ENCODE data around the gene STK40.
A peak's percentile ranks its signal among the peaks of the same experiment; 100 is the strongest.

The STK40 gene

GRCh38 chr1:36321119-36321951 lies 64.4 kb downstream of the STK40 start:
- DNase-seq = peak; percentile 83
- Mint-ChIP-seq H3K27ac (peak overlapping the region; percentile 94), H3K4me3 (peak overlapping the region; percentile 78)

GRCh38 chr1:36320767-36321118 lies 65.0 kb downstream of the STK40 start:
- no peak for DNase-seq
- H3K36me3 Mint-ChIP-seq (ENCODE audit: low read depth) = peaks cover 10% of the 10 kb centered on the region
- H3K4me3 Mint-ChIP-seq = peak overlapping the region; percentile 74
- no peak for TF ChIP-seq CTCF (IDR thresholded peaks at IDR 0.05)
- peaks cover 43% of the 10 kb centered on the region for H3K4me1 Mint-ChIP-seq
- no peak overlapping the region for H3K27ac Mint-ChIP-seq
- peaks cover 10% of the 10 kb centered on the region for H3K27me3 Mint-ChIP-seq (ENCODE audit: low read depth, poor library complexity)
- H3K9me3 Mint-ChIP-seq = no peaks in the 10 kb centered on the region

More at GRCh38 chr1:36321119-36321951, 64.4 kb downstream of the STK40 start:
- H3K36me3 Mint-ChIP-seq (ENCODE audit: low read depth) = peaks cover 7% of the 10 kb centered on the region
- no peaks in the 10 kb centered on the region for H3K9me3 Mint-ChIP-seq
- no peak for TF ChIP-seq CTCF (IDR thresholded peaks at IDR 0.05)
- H3K27me3 Mint-ChIP-seq (ENCODE audit: low read depth, poor library complexity) = peaks cover 10% of the 10 kb centered on the region
- H3K4me1 Mint-ChIP-seq = peaks cover 46% of the 10 kb centered on the region

- Mint-ChIP-seq H3K9me3 (no peaks in the 10 kb centered on the region), H3K36me3 (ENCODE audit: low read depth) (peaks cover 14% of the 10 kb centered on the region), H3K27me3 (ENCODE audit: low read depth, poor library complexity) (peaks cover 10% of the 10 kb centered on the region), H3K4me1 (peaks cover 42% of the 10 kb centered on the region), H3K4me3 (peak overlapping the region; percentile 74), H3K27ac (no peak overlapping the region)
- DNase-seq = no peak
- no peak for TF ChIP-seq CTCF (IDR thresholded peaks at IDR 0.05)
These were observed 65.4 kb downstream of the STK40 start for GRCh38 chr1:36320291-36320761.

GRCh38 chr1:36309397-36309796 lies 76.3 kb downstream of the STK40 start:
- Mint-ChIP-seq H3K27me3 (ENCODE audit: low read depth, poor library complexity) (no peaks in the 10 kb centered on the region), H3K9me3 (no peaks in the 10 kb centered on the region), H3K36me3 (ENCODE audit: low read depth) (peaks cover 38% of the 10 kb centered on the region), H3K27ac (no peak overlapping the region), H3K4me3 (peak overlapping the region; percentile 21), H3K4me1 (peaks cover 26% of the 10 kb centered on the region)
- TF ChIP-seq CTCF (IDR thresholded peaks at IDR 0.05) = no peak
- DNase-seq = no peak

- no peaks in the 10 kb centered on the region for H3K9me3 Mint-ChIP-seq
- H3K27me3 Mint-ChIP-seq (ENCODE audit: low read depth, poor library complexity) = no peaks in the 10 kb centered on the region
- TF ChIP-seq CTCF (IDR thresholded peaks at IDR 0.05) = no peak
- peak overlapping the region; percentile 91 for H3K4me3 Mint-ChIP-seq
- DNase-seq = peak; percentile 19
- H3K4me1 Mint-ChIP-seq = peaks cover 26% of the 10 kb centered on the region
- no peak overlapping the region for H3K27ac Mint-ChIP-seq
- H3K36me3 Mint-ChIP-seq (ENCODE audit: low read depth) = peaks cover 48% of the 10 kb centered on the region
These were observed 78.0 kb downstream of the STK40 start for GRCh38 chr1:36307601-36308330.

Data from nephron progenitor cell (in vitro differentiated cells).